ENCODE data around the gene MAMLD1.

MAMLD1 gene

GRCh38 chrX:150362599-150363481, at the start of gene MAMLD1:
TSS of gene MAMLD1 (plus strand) at chrX:150363317. CDS start at chrX:150445517, 82,200 bp downstream.
- no peak for TF ChIP-seq GATA3 (IDR thresholded peaks at IDR 0.05; ENCODE audit: low read depth, low read length)
- no peak for TF ChIP-seq GATA2 (IDR thresholded peaks at IDR 0.05; ENCODE audit: low read depth, low read length)

- no peak for TF ChIP-seq GATA2 (IDR thresholded peaks at IDR 0.05; ENCODE audit: low read depth, low read length)
Measured at GRCh38 chrX:150313514-150313913, 49.6 kb upstream of the MAMLD1 start.

- TF ChIP-seq GATA2 (IDR thresholded peaks at IDR 0.05; ENCODE audit: low read depth, low read length) (no peak), GATA3 (IDR thresholded peaks at IDR 0.05; ENCODE audit: low read depth, low read length) (no peak)
Measured at GRCh38 chrX:150314186-150314585, 48.9 kb upstream of the MAMLD1 start.

GRCh38 chrX:150316564-150316963, 46.6 kb upstream of the MAMLD1 start:
- TF ChIP-seq GATA3 (IDR thresholded peaks at IDR 0.05; ENCODE audit: low read depth, low read length) (no peak), GATA2 (IDR thresholded peaks at IDR 0.05; ENCODE audit: low read depth, low read length) (no peak)

GRCh38 chrX:150323020-150323419, 40.1 kb upstream of the MAMLD1 start:
- TF ChIP-seq GATA3 (IDR thresholded peaks at IDR 0.05; ENCODE audit: low read depth, low read length) (no peak), GATA2 (IDR thresholded peaks at IDR 0.05; ENCODE audit: low read depth, low read length) (no peak)

GRCh38 chrX:150324035-150324728, 38.9 kb upstream of the MAMLD1 start:
- TF ChIP-seq GATA2 (IDR thresholded peaks at IDR 0.05; ENCODE audit: low read depth, low read length) (no peak), GATA3 (IDR thresholded peaks at IDR 0.05; ENCODE audit: low read depth, low read length) (no peak)

- no peak for TF ChIP-seq GATA2 (IDR thresholded peaks at IDR 0.05; ENCODE audit: low read depth, low read length)
- no peak for TF ChIP-seq GATA3 (IDR thresholded peaks at IDR 0.05; ENCODE audit: low read depth, low read length)
Measured at GRCh38 chrX:150324919-150325318, 38.2 kb upstream of the MAMLD1 start.

- TF ChIP-seq GATA3 (IDR thresholded peaks at IDR 0.05; ENCODE audit: low read depth, low read length), result no peak
- TF ChIP-seq GATA2 (IDR thresholded peaks at IDR 0.05; ENCODE audit: low read depth, low read length), result no peak
Measured at GRCh38 chrX:150326541-150327247, 36.4 kb upstream of the MAMLD1 start.

GRCh38 chrX:150329282-150329681, 33.8 kb upstream of the MAMLD1 start:
- TF ChIP-seq GATA3 (IDR thresholded peaks at IDR 0.05; ENCODE audit: low read depth, low read length) (no peak), GATA2 (IDR thresholded peaks at IDR 0.05; ENCODE audit: low read depth, low read length) (no peak)

- TF ChIP-seq GATA3 (IDR thresholded peaks at IDR 0.05; ENCODE audit: low read depth, low read length), result no peak
Measured at GRCh38 chrX:150329868-150330267, 33.2 kb upstream of the MAMLD1 start.

- TF ChIP-seq GATA3 (IDR thresholded peaks at IDR 0.05; ENCODE audit: low read depth, low read length) (no peak), GATA2 (IDR thresholded peaks at IDR 0.05; ENCODE audit: low read depth, low read length) (no peak)
Measured at GRCh38 chrX:150332023-150332422, 31.1 kb upstream of the MAMLD1 start.

GRCh38 chrX:150334100-150334499, 29.0 kb upstream of the MAMLD1 start:
- no peak for TF ChIP-seq GATA3 (IDR thresholded peaks at IDR 0.05; ENCODE audit: low read depth, low read length)
- TF ChIP-seq GATA2 (IDR thresholded peaks at IDR 0.05; ENCODE audit: low read depth, low read length), result no peak

GRCh38 chrX:150334981-150335380, 28.1 kb upstream of the MAMLD1 start:
- TF ChIP-seq GATA2 (IDR thresholded peaks at IDR 0.05; ENCODE audit: low read depth, low read length) (no peak), GATA3 (IDR thresholded peaks at IDR 0.05; ENCODE audit: low read depth, low read length) (no peak)

- TF ChIP-seq GATA3 (IDR thresholded peaks at IDR 0.05; ENCODE audit: low read depth, low read length), result no peak
- TF ChIP-seq GATA2 (IDR thresholded peaks at IDR 0.05; ENCODE audit: low read depth, low read length), result no peak
Measured at GRCh38 chrX:150337026-150337425, 26.1 kb upstream of the MAMLD1 start.
